OCI-M2 (cell line): ENCODE measurements around the gene SAMD1.

Experiments
- DNase-seq: peaks from one replicate; lab custom pipeline; 2025; ENCODE audit not compliant: unreplicated experiment; lab: John Stamatoyannopoulos, UW

SAMD1 gene

GRCh38 chr19:14090509-14091080 is at the start of gene SAMD1:
Gene SAMD1 (minus strand): TSS chr19:14090751.
- DNase-seq, result no peak

DNA sequence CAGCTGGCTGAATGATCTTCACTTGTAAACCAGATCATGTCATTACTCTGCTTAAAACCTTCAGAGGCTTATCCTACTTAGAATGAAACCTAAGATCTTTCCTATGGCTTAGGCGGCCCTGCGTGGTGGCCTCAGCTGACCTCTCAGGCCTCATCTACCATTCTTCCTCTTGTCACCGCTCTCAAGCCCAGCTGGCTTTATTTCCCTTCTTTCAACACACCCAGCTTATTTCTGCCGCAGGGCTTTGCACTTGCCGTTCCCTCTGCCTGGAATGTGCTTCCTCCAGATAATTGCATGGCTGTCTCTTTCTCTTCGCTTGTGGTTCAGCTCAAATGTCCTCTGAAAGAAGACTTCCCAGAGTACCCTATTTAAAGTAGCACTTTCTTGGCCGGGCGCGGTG is 49.4 kb upstream of the SAMD1 start:
- no peak for DNase-seq

DNA sequence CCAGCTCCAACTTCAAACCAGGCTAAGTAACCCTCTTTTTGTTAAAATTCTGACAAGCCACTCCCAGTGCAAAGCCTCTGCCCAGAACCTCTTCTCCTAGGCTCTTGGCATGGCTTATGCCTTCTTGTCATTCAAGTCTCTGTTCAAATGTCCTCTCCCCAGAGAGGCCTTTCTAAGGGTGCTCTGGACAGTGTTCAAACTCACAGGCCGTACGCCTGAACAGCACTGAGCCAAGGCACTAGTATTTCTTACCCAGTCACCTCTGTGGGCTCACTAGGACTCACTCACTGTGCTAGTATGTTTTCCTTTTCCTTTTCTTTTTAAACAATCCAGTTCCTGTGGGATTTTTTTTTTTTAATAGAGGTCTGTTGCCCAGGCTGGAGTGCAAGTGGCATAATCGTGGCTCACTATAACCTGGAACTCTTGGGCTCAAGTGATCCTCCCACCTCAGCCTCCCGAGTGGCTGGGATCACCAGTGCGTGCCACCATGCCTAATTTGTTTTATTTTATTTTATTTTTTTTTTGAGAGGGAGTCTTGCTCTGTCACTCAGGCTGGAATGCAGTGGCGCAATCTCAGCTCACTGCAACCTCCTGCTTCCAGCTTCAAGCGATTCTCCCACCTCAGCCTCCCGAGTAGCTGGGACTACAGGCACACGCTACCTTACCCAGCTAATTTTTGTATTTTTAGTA is 48.2 kb upstream of the SAMD1 start:
- DNase-seq, result no peak

DNA sequence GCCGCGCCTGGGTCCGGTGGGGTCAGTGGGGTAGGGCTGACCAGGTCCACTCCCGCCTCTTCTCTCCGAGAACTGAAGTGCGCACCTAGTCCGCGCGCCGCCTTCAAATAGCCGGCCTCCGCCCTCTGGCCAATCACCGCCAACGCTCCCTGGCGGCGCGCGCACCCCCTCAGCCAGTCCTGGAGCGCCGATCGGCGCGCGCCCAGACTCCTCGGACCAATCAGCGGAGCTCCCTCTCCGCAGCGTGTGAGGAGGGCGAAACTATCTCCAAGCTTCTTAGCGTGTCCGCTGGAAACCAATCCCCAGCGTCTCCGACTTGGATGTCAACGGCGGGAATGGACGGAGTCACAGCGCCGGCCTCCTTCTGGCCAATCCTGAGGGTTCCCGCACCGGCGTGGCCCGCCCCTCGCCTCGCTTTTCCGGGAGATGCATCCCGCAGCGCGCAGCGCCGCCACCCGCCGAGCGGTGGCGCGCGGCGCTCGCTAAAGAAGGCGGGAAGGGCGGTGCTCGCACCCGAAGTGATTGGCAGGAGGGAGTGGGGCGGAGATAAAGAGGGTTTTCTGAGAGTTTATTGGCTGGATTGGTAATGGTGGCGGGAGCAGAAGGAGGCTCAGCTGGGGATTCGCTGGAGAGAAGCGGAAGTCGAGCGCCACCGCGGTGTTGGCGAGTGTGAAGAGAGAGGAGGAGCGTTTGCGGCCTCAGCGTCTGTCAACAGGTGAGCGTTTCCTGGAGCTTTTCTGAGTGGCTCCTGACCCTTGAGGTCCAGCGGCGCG is 46.1 kb upstream of the SAMD1 start, which contains the start of gene ASF1B:
ASF1B (minus strand) TSS at position 81 of the 773 bp plus-strand sequence. CDS start 133 bp downstream, outside the sequence.
- DNase-seq, result peak; percentile 99

- DNase-seq, result no peak
Measured at GRCh38 chr19:14135985-14136508, 45.5 kb upstream of the SAMD1 start.

DNA sequence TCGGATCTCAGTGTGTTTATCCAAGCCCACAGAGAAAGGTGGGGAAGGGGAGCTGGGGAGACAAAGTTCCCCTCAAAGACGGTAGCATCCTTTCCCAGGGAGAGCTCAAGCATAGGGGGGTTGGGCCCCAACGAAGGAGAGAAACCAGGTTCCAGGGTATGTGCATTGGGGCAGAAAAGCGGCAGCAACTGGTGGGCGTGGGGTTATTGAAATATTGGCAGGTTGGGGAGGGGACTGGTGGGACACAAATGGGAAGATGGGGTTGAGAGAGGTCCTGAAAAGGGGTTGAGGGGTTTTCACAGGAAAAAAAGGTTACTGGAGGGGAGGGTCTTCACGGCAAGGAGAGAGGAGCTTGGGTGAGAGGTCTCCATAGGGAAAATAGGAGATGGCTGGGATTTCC is 44.8 kb upstream of the SAMD1 start:
- no peak for DNase-seq

- DNase-seq, result no peak
Measured at GRCh38 chr19:14127929-14128509, 37.5 kb upstream of the SAMD1 start.

- no peak for DNase-seq
Measured at GRCh38 chr19:14127176-14127575, 36.6 kb upstream of the SAMD1 start.

DNA sequence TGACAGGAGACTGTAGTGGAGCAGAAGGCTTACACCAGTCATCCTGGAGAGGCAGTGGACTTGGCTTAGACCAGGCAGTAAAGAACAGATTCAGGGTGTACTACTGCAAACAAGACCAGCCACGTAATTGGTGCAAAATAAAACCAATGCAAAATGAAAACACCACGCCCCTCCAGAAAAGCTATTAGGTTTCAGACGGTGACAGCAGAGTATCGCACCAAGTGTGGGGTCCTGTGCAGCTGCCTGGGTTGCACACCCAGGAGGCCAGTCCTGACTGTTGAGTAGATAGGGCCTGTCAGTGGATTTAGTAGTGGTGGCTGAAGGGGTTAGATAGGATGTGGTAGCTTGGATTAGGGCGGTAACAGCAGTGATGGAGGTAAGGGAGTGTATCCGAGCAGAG is 32.4 kb upstream of the SAMD1 start:
- DNase-seq, result no peak

GRCh38 chr19:14120497-14120780 is 29.9 kb upstream of the SAMD1 start:
- DNase-seq, result no peak

DNA sequence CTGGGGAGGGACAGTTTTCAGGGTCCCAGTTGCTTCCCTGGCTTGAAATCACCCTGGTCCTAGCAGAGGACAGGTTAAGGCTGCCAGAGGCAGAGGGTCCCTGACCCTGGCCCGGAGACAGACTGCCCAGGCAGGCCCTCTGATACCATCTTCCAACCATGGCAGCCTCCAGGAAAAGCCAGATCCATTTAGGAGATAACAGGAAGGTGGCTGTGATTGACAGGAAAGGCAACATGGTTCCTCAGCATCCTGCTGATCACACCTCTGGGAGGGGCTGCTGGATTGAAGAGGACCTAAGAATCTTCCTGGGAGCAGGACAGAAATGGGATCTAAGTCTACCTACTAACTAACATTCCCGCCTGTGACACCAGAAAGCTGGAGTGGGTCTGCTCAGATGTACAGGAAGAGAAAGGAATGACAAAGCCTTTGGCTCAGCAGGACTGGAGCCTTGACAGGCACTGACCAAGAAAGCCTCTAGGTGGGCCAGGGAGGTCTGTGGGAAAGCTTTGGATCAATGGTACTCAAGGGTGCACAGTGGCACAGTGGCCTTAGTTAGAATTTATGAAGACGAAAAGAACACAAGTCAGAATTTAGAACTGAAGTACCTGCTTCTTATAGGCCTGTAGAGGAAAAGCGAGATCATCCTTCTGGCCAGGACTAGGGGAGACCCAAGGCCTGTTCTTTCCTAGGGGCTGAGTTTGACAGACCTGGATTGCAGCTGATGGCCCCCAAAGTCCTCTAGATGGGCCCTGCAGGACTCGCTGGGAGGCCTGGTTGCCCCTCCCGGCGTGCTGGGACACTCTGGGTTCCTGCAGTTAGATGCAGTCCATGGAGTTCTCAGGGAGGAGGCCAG is 29.3 kb upstream of the SAMD1 start:
- DNase-seq, result no peak

DNA sequence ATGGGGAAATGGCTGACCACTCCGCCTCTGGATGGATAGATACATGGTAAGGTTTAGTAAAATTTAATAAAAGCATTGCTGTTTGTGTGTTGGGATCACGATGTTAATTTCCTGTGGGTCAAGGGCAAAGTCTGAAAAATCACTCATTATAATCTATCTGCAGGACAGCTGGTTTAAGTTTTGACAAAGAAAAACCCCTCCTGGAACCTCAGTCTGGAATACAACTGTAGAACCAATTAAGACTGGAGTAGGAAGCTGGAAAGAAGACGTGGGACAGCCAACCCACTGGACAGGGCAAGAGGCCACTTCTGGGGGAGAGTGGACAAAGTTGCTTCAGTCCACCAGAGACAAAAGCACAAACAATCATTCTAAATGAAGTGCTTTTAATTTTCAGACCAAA is 28.6 kb upstream of the SAMD1 start:
- DNase-seq, result no peak

- DNase-seq, result peak; percentile 33
Measured at GRCh38 chr19:14118165-14119051, 27.9 kb upstream of the SAMD1 start.

DNA sequence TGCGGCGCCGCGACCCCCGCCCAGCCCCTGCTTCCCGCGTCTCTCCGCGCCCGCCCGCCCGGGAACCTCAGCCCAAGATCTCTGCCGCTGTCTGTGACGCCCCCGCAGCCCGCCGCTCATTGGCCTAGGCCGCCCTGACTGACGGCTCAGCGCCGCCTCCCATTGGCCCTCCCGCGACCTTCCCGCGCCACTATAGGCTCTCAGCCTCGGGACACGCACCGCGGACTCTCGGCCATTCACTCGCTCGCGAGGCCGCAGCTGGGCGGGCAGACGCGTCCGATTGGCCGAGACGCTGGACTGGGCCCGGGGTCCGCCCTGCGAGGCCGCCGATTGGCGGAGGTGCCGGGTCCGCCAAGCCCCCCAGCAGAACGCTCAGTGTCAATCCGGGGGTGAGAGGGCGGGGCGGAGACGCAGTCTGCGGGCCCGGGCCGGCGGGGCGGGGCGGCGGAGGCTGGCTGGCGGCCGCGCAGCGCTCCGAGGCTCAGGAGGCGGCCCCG is 27.2 kb upstream of the SAMD1 start, which contains the start of gene PRKACA:
PRKACA (minus strand) TSS at position 95 of the 497 bp plus-strand sequence. CDS start 215 bp downstream, outside the sequence.
- peak; percentile 97 for DNase-seq

- no peak for DNase-seq
Measured at GRCh38 chr19:14116918-14117578, 26.5 kb upstream of the SAMD1 start.

DNA sequence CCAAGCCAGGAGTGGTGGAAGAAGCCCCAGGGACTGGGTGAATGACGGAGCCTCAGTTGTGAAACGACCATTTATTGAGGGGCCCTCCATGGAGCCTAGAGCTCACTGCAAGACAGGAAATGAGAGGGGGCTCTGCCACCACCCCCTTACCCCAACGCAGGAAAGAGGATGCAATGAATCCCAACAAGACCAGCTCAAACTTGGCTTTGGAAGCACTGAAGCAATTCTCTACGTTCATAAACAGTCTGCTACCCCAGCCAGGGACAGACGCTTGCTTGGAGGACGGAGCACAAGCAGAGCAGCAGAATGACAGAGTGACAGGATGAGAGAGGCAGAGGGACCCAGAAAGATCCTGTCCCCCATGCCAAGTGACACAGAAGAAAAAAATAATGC is 26.0 kb upstream of the SAMD1 start:
- DNase-seq, result no peak

DNA sequence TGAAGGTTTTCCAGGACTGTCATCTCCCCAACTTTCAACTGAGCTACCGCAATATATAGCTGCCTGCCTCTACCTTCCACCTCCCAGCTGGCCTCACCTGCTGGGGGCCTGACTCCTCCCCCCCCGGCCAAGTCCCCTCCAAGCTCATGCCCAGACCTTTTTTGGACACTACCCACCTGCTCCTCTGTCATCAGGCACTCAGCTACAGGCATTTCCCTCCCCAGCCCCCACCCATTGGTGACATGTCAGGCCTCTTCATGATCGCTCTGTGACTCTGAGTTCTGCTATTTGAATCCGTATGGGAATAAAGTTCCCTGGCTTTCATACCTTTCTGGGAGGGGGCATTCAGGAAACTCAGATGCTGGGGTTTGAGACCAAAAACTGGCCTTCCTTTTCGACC is 25.2 kb upstream of the SAMD1 start:
- DNase-seq, result no peak

DNA sequence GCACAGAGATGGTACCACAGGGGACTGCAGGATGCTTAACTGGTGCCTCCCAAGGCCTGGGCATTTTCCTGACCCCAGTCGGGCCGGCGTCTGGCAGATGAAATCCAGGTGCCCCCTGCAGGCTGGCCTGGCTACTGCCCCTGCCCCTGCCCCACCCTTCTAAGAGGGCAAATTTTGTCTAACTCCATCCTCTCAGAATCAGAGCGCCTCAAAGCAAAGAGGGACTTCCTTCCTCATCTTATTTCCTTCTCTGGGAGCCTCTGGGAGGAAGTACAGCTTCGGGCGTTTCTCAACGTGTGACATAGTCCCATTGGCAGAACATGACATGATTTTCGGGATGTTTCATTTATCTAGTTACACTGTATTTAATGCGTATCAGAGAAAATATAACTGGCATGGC is 24.3 kb upstream of the SAMD1 start:
- DNase-seq, result no peak

DNA sequence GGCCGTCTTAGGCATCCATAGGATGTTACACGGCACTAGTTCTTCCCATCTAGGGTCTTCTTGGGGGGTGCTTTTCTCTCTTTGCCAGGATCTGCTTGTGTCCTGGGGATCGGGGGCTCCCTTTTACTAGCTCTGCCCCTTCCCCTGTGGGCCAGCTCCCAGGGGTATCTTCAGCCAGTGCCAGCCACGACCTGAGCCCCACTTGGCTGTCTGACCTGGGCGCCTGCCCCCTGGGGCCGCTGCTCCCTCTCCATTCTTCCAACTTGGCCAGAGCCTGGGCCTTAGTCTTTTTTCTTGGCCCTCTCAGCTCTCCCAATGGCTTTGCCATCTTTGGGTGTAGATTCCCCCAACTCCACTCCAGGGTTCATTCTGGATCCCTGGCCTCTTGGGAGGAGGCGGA is 23.9 kb upstream of the SAMD1 start:
- DNase-seq, result no peak
